Psoas muscle (tissue), 8 donors: Measurements from ENCODE around the gene HMGXB4. TPM values are rescaled to one million over a fixed set of nuclear protein-coding genes. Genes with fewer than 3 reads are reported as not detected.

Source experiments
- ATAC-seq, 4 donors: fragments of 200-7000 bp; cut with Tn5 transposase; one replicate each; pipeline ENCODE4 v1.9.1; 2020; ENCODE audit warnings: moderate library complexity in 3 of 4, mild to moderate bottlenecking in 2 of 4
- DNase-seq, 2 donors: peaks; one replicate each; pipeline ENCODE4 v3.0.0-alpha.2; 2020
- H3K27ac ChIP-seq: fragments of 200-600 bp; one replicate; pipeline ENCODE4 v1.8.0; 2022
- H3K27me3 ChIP-seq, 3 donors: fragments of 200-600 bp in 1 of 3; one replicate each; pipeline versions ENCODE4 v1.6.1 to v1.8.0; 2013 to 2022; ENCODE audit warnings: low read length in 2 of 3, mild to moderate bottlenecking in 2 of 3, moderate library complexity in 1 of 3; ENCODE audit not compliant: insufficient read depth in 3 of 3
- H3K36me3 ChIP-seq, 2 donors: fragments of 200-600 bp in 1 of 2; one replicate each; pipeline versions ENCODE4 v1.6.1 to v1.8.0; 2013 to 2022; ENCODE audit warnings: low read depth in 1 of 2, mild to moderate bottlenecking in 1 of 2, moderate library complexity in 1 of 2; ENCODE audit not compliant: insufficient read depth in 1 of 2
- H3K4me1 ChIP-seq: fragments of 200-600 bp; one replicate; pipeline ENCODE4 v1.8.0; 2022
- H3K4me3 ChIP-seq: fragments of 200-600 bp; one replicate; pipeline ENCODE4 v1.8.0; 2022; ENCODE audit warnings: mild to moderate bottlenecking
- H3K9me3 ChIP-seq: fragments of 200-600 bp; one replicate; pipeline ENCODE4 v1.8.0; 2022
- CTCF ChIP-seq: fragments of 200-600 bp; IDR thresholded peaks from one replicate; pipeline ENCODE4 v1.8.0; 2022; ENCODE audit warnings: antibody characterized with exemption
- WGBS, 3 donors: extraction: QIAGEN DNeasy Blood & Tissue Kit; methylation state at CpG; one replicate each; pipeline versions ENCODE4 v1.1.6 to v1.1.7; 2013; 5-methylcytosine and 5-hydroxymethylcytosine counted together
- intact Hi-C, 2 donors: fragments of 100-400 bp; cut with DNase I; formaldehyde crosslinking; loops; one replicate each; pipeline versions ENCODE4 v1.11.0 to v1.14.2; 2022
- polyA plus RNA-seq, 3 donors: library from polyadenylated mRNA; stranded (reverse); fragments of 200-250 nt; gene quantifications; one replicate each; pipeline ENCODE4 v1.2.3, GENCODE V29; 2013
- total RNA-seq, 4 donors: library from RNA; stranded (reverse); fragmentation: NEBNext Ultra II Directional in 2 of 4; extraction: Animal tissue kit (Norgen Biotek cat#: 25700) in 2 of 4; gene quantifications; one replicate each; pipeline versions ENCODE4 v1.2.1 to v1.2.4, GENCODE V29; 2021 to 2023
- donor health status: healthy with polysubstance abuse.
- donor health status: DM: no; HTN: no; CAD: no; lungs with moderate emphysema.
- donor health status: Bipolar disorder and iron deficiency.
- donor health status: healthy.
- donor health status: DM: yes; HTN: yes; CAD: no.
- donor health status: DM: no; HTN: no; CAD: no.
- donor health status: DM: no; HTN: no; CAD: no.
- donor health status: DM: yes; HTN: yes; CAD: no.

HMGXB4 gene
- total and polyA plus RNA-seq, 7 donors: 6.0 to 12.4 (median 9.7) TPM

DNA sequence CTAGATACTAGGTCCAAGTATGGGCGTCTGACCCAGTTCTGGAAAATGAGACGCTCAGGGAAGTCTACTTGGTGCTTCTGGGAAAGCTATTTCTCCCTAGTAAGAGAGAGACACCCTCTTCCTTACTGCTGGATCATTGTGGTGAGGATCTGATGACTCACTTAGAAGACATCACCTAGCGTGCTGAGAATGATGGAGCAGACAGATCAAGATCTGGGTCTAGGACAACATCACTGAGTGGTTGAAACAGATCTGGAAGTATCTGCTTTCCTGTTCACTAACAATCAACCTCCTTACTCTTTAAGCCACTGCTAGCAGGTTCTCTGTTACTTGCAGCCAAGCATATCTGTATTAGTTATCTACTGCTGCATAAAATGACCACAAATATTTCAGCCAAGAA lies 38.3 kb upstream of the HMGXB4 start:
- TF ChIP-seq CTCF: no peak
- Histone ChIP-seq H3K4me1 (no peaks in the 10 kb centered on the region), H3K27ac (no peak overlapping the region), H3K9me3 (peaks cover 3% of the 10 kb centered on the region), H3K27me3 (no peaks in the 10 kb centered on the region), H3K4me3 (no peak overlapping the region), H3K36me3 (no peaks in the 10 kb centered on the region)
- intact Hi-C loops: no loop called here
- 63 to 86% (median 71%) methylated on average over 3 of the region's 3 CpGs for WGBS, 3 donors
- DNase-seq (no peak), ATAC-seq (no peak)

GRCh38 chr22:35220221-35220620 lies 37.1 kb upstream of the HMGXB4 start:
- Histone ChIP-seq H3K27ac (no peak overlapping the region), H3K36me3 (no peaks in the 10 kb centered on the region), H3K27me3 (peaks cover 0 to 7% (median 2%) of the 10 kb centered on the region in 3 donors), H3K4me1 (no peaks in the 10 kb centered on the region), H3K4me3 (no peak overlapping the region), H3K9me3 (peaks cover 3% of the 10 kb centered on the region)
- WGBS, 3 donors: 74 to 81% (median 77%) methylated on average over 2 of the region's 2 CpGs
- ATAC-seq: no peak
- no peak for DNase-seq
- intact Hi-C loops: no loop called here
- no peak for TF ChIP-seq CTCF

DNA sequence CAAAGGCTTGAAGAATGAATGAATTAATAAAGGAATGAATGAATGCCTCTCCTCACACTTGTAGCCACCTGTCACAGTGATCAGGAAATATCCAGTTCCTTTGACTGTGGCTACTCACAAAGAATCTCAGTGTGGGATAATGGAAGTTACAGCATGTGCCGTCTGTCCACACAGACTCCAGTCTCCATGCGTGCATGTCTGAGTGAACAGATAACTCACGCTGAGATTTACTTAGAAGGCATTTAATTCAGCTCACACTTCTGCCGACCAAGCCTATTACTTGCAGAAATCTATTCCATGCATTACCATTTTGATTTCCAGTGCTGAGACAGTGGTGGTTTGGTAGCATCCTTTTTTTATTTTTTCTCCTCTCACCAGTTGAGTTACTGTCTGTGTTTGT lies 32.3 kb upstream of the HMGXB4 start:
- no peak overlapping the region for H3K4me3 ChIP-seq
- H3K36me3 ChIP-seq: no peaks in the 10 kb centered on the region
- DNase-seq (no peak), ATAC-seq (no peak)
- no peak for TF ChIP-seq CTCF
- intact Hi-C loops: no loop called here
- H3K9me3 ChIP-seq: no peaks in the 10 kb centered on the region
- WGBS, 3 donors: 52 to 56% (median 53%) methylated on average over 4 of the region's 4 CpGs
- peaks cover 0 to 29% (median 6%) of the 10 kb centered on the region in 3 donors for H3K27me3 ChIP-seq
- H3K27ac ChIP-seq: no peak overlapping the region
- H3K4me1 ChIP-seq: no peaks in the 10 kb centered on the region

DNA sequence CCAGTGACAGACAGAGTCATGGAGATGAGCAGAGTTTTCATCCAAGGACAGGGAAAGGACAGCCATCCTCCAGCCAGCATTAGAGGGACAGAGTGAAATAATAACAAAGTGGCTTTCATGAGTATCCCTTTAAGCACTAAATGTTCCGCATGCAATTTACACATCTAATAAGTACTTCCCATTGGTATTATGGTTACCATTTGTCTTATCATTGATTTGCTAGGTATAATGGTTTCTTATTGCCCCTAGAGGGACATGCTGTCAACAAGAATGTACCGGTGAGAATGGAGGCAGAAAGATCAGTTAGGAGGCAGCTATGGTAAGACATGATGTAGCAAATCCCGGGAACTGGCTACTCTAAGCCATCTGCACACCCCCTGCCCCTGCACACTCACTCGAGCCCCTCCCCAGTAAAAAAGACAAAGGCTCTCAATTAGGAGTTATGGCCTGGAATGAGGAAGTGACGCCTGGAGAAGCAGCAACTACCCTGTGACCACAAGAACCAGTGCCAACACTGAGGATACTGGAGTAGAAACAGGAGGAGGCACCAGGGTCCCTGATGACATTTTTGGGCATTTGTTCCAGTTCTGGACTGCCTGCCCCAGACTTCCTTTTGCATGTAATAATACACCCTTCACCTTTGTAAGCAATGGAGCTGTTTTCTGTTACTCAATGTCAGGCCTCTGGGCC lies 30.2 kb upstream of the HMGXB4 start:
- intact Hi-C loops: no loop called here
- 53 to 59% (median 56%) methylated on average over 5 of the region's 5 CpGs for WGBS, 3 donors
- Histone ChIP-seq H3K27me3 (peaks cover 0 to 33% (median 6%) of the 10 kb centered on the region in 3 donors), H3K9me3 (no peaks in the 10 kb centered on the region), H3K4me3 (no peak overlapping the region), H3K36me3 (no peaks in the 10 kb centered on the region), H3K4me1 (no peaks in the 10 kb centered on the region), H3K27ac (no peak overlapping the region)
- no peak for TF ChIP-seq CTCF
- DNase-seq (no peak), ATAC-seq (no peak)

DNA sequence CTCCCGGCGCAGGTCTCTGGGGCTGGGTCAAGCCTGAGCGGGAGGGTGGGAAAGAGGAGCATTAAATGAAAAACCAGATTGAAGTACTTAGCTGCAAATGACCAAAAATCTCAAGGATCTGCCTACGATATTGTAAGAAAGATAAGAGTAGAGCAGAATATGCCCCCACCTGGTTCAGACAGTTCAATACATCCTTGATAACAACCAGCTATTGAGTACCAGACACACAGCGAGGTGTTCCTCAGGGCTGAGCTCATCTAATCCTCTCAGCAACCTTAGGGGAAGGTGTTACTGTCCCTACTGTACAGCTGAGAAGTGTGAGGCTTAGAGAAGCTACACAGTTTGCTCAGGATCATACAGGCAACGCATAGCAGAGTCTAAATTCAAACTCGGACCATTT lies 27.4 kb upstream of the HMGXB4 start:
- DNase-seq (no peak), ATAC-seq (no peak)
- intact Hi-C loops: no loop called here
- Histone ChIP-seq H3K4me1 (no peaks in the 10 kb centered on the region), H3K27me3 (peaks cover 0 to 32% (median 5%) of the 10 kb centered on the region in 3 donors), H3K27ac (no peak overlapping the region), H3K4me3 (no peak overlapping the region), H3K36me3 (no peaks in the 10 kb centered on the region), H3K9me3 (no peaks in the 10 kb centered on the region)
- no peak for TF ChIP-seq CTCF
- 71 to 84% (median 82%) methylated on average over 7 of the region's 7 CpGs for WGBS, 3 donors
